GM08714 (cell line): Measurements from ENCODE around the gene UBE2E2.

Experiments
- H3K4me3 ChIP-seq: fragments of 200-500 bp; sonication (Bioruptor generic); 2 replicates; pipeline ENCODE4 v1.5.1; 2014; ENCODE audit warnings: mild to moderate bottlenecking, low read length, inconsistent platforms
- ZNF274 ChIP-seq: IDR thresholded peaks from 2 replicates; pipeline ENCODE4 v1.6.1; 2012; ENCODE audit warnings: mild to moderate bottlenecking, low read depth, low read length

The UBE2E2 gene

DNA sequence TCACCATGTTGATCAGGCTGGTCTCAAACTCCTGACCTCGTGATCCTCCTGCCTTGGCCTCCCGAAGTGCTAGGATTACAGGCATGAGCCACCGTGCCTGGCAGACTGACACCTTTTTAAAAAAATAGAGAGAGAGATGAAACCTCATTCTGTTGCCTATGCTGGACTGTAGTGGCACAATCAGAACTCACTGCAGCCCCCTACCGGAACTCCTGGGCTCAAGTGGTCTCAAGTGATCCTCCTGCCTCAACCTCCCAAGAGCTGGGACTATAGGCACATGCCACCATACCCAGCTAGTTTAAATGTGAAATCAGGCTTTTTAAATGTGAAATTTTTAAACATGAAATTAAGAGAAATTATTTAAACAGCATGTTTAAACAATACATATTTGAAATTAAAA lies 337.5 kb downstream of the UBE2E2 start:
- no peak for TF ChIP-seq ZNF274

DNA sequence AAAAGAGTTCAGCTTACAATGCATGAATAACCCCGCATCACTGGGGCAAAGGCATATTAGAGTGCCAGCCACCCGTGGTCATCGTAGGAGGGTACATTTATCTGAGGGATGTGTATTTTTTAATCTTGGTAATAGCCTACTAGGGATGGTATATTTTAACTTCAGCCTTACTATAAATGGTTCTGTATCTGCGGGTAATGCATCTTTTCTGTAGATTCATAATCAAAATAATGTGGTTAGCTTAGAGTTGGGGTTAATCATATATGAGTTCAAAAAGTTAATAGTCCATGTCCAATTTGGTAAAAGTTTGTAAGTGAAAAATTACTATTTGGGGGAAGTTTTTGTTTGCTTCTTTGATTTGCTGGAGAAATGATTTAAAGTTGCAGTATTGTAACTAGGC lies 339.0 kb downstream of the UBE2E2 start:
- TF ChIP-seq ZNF274, result no peak
- no peak overlapping the region for H3K4me3 ChIP-seq

More for the DNA sequence above, 337.5 kb downstream of the UBE2E2 start:
- no peak overlapping the region for H3K4me3 ChIP-seq

DNA sequence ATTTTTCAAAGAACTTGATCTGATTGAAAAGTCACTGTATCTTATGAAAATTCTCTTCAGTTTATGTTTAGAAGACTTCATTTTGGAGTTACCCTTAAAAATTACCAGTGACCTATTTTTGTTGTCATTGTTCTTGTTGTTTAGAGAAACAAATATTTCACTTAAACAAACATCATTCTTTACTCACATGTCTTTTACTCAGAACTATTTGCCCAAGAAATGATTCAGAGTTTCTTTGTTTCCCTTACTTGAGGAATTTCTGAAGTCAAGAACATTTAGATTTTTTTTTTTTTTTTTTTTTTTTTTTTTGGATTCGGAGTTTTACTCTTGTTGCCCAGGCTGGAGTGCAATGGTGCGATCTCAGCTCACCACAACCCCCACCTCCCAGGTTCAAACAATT lies 343.1 kb downstream of the UBE2E2 start:
- no peak overlapping the region for H3K4me3 ChIP-seq
- no peak for TF ChIP-seq ZNF274

DNA sequence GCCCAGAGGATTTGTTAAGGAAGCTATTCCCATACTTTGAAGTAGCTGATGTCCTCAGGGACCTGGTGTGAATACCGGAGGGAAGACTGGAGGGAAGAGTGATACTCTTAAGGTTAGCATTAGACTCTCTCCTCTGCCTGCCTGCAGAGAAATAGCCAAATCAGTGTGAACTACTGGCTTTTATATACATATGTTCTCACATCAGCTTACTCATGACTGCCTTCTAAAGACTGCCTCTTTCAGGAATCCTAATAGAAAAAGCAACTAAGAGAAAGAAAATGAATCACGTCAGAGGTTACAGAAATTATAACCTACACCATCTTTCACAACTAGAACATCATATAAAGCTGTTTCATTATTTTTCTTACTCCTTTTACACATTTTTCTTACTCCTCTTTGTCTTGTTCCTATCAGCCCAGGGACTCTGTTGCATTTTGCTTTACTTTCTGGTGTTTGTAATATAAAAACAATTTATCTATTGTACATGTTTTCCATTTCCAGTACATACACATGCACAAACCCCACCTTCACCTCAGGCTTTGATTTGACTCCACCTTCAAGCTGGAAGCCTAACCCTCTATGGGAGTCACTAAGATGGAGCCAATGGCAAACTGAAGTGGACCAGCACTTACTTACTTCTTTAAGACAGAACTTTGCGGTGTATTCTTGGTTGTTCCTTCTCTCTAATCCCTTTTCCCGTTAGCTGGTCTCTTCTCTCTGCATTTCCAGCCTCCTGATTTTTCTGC lies 345.0 kb downstream of the UBE2E2 start:
- TF ChIP-seq ZNF274, result no peak
- H3K4me3 ChIP-seq, result no peak overlapping the region

DNA sequence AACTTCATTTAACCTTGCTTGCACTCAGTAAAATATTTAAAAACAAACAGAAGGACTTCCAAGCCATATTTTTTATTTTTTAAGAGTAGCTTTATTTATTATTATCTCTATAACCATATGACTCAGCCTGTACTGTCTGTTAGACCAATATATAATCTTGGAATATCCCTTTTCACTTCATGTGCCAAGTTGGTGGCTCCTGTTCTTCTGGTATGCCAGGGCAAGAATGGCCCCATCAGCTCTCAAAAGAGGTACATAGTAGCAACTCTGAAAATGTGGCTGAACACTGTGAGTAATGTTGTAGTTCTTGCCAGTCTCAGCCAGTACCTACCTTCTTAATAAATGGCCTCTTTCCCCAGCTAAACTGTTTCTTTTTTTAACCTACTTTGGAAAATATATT lies 345.6 kb downstream of the UBE2E2 start:
- H3K4me3 ChIP-seq, result no peak overlapping the region
- TF ChIP-seq ZNF274, result no peak

DNA sequence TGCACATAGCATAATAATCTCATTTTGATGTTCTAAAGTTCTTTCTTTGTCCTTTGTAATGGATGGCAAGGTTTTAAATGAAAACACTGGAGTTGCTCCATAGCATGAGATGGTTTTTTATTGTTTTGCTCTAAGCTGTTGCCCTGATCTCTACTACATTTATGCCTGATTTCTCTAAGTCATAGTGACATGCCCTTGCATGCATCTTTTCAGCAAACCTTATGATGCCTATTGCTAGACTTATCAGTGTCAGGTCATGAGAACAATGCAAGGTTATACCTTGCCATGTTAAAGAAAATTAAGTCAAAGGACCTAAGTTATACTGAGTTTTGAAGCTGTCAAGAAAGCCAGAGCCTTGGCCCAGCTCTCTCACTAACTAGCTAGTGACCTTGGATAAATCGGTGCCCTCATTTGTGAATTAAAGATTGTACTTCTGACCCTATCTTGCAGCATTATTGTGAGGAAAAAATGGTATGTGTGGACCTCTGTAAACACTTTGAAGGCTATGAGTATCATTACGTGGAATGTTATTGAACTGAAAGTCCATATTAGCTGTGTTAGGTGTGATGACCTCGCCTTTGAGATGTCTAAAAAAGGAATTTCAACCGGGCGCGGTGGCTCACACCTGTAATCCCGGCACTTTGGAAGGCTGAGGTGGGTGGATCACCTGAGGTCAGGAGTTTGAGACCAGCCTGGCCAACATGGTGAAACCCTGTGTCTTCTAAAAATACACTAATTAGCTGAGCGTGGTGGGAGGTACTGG lies 346.2 kb downstream of the UBE2E2 start:
- H3K4me3 ChIP-seq, result no peak overlapping the region
- TF ChIP-seq ZNF274, result no peak

DNA sequence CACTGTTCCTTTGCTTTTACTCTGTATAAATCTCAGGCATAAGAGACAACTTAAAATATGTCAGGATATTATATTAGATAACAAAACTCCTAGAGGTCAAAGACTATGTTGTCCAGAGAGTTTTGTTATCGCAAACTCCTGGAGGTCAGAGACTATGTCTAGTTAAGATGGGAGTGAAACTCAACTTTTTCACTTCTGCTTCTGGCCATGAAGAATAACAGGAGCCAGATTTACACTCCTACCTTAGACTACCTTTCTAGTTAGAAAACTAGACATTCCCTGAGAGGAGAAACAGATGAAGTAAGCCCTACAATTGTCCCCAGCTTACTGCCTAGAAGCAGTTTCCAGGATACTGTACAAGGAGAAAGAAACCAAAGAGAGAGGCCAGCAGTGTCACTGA lies 347.3 kb downstream of the UBE2E2 start:
- TF ChIP-seq ZNF274, result no peak
- H3K4me3 ChIP-seq, result no peak overlapping the region

DNA sequence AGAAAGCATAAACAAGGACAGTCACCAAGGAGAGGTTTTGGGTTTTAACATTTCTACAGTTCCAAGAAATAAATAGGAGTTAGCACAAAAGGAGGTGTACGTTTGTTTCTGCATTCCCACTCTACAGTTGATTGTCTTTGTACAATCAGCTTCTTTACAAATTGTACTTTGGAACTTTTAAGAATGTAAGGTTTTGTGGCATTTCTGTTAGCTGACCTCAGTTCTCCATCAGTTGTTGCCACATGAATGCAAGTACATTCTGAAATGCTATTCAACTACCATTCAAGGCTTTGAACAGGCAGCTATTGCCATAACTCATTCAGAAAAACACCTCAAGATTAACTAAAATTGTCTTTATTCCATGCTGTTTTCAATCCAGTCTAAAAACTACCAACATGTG lies 349.4 kb downstream of the UBE2E2 start:
- no peak for TF ChIP-seq ZNF274

DNA sequence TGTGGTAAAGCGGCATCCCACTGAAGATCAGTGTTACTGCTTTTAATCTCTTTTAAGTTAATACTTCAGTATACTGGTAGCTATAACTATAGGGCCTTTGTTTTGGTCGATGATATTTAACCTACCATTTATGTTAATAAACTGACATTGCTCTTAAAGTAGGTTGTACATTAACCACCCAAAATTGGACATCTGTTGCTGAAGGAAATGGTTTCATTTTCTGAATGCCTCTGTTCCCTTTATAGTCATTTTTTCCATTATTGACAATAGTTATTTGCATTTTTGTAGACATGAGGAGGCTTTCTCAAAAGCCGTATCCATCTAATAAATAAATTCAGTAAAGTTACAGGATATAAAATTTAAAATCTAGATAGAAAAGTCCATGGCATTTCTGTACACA lies 350.2 kb downstream of the UBE2E2 start:
- no peak for TF ChIP-seq ZNF274
- H3K4me3 ChIP-seq, result no peak overlapping the region

More for the DNA sequence above, 349.4 kb downstream of the UBE2E2 start:
- no peak overlapping the region for H3K4me3 ChIP-seq

DNA sequence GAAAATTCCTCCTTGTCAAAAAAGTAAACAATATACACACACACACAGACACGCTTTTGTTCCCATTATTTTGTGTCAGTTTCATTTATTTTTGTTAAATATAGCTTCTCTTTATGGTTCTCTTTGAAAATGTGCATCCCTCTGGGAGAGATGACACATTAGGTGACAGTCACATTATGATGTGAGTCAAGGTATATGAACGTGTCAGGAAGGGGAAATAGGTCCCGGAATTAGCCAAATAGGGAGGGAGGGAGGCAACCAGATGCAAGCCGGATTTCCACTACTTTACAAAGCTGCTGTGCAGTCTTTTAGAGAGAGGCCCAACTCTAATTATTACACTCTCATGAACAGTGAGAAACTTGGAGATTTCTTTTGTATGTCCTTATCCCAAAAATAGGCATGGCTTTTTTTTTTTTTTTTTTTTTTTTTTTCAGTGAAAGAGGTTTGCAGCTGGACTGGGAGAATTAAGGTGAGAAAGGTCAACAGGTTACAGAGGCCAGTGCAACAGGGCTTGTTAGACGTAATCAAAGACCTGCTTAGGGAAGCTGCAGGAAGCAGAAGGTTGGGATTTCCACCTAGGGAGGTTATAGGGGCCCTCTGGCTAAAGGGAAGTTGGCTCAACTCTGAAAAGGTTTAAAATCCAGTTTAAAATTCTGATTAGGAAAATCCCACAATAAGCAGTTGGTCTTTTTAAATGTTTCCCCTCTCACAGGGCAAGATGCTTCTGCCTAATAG lies 362.1 kb downstream of the UBE2E2 start:
- no peak for TF ChIP-seq ZNF274
- H3K4me3 ChIP-seq, result no peak overlapping the region

DNA sequence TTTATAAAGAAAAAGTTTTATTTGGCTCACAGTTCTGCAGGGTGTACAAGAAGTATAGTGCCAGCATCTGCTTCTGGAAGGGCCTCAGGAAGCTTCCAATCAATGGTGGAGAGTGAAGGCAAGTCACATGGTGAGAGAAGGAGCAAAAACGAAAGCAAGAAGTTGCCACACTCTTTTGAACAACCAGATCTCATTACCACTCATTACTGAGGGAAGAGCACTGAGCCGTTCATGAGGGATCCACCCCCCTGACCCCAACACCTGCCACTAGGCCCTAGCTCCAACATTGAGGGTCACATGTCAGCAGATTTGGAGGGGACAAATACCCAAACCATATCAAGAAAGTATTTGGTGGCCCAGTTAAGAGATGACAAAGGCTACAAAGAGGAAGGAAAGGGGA lies 363.4 kb downstream of the UBE2E2 start:
- TF ChIP-seq ZNF274, result no peak
- H3K4me3 ChIP-seq, result no peak overlapping the region

DNA sequence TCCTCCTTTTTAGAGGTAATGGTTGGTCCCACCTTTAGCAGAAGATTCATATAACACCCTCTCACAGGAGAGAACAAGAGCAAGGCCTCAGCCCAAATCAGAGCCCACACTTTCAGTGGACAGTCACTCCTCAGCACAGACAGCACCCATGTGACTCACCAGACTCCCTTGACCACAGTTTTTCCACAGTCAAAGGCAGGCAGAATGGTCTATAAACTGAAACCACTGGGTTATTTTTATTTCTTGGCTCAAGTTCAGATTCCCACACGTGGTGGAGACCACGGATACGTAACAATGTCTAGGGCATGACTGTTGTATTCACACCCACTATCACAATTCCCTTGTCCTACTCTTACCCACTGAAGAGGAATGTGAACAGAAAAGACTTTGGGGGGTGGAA lies 364.8 kb downstream of the UBE2E2 start:
- H3K4me3 ChIP-seq, result no peak overlapping the region
- TF ChIP-seq ZNF274, result no peak

DNA sequence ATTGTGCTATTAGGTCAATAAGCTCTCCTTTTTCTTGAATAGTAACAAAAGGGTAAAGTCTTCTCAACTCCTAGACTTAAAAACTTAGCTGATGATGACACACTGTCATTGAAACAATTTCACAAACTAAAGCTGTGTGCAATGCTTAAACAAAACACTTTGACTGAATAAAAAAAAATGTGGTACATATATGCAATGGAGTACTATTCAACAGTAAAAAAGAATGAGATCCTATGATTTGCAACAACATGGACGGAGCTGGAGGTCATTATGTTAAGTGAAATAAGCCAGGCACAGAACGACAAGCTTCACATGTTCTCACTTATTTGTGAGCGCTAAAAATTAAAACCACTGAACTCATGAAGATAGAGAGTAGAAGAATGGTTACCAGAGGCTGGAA lies 370.7 kb downstream of the UBE2E2 start:
- no peak for TF ChIP-seq ZNF274
- no peak overlapping the region for H3K4me3 ChIP-seq

DNA sequence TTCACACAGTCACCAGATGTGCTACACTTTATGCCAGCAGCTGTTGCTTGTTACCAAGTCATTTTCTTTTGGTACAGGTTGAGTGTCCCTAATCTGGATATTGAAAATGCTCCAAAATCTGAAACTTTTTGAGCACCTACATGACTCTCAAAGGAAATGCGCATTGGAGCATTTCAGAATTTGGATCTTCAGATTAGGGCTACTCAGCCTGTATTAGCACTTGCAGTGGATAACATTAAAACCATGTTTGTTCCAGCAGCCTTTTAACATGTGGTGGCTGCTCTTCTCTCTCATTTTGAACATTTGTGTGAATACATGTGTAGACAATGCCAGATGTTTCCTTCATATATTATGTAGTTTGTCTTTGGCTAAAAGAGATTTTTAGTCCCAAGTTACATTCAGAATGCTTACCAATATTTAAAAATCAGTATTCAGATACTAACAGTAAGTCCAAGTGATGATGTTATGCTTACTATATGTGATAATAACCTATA lies 371.7 kb downstream of the UBE2E2 start:
- no peak overlapping the region for H3K4me3 ChIP-seq
- no peak for TF ChIP-seq ZNF274
